Liver (tissue), 9 donors: ENCODE results near the gene ARHGAP10. TPM values are rescaled to one million over a fixed set of nuclear protein-coding genes. Genes with fewer than 3 reads are reported as not detected.
A peak's percentile ranks its signal among the peaks of the same experiment; 100 is the strongest.

Experiments
- DNase-seq: peaks from one replicate; pipeline ENCODE4 v3.0.0-alpha.2; 2017; ENCODE audit warnings: low spot score
- H3K27ac ChIP-seq, 2 donors: one replicate each; pipeline ENCODE4 v1.7.0; 2013; ENCODE audit warnings: inconsistent platforms in 2 of 2, low read length in 2 of 2, control low read depth in 1 of 2, low read depth in 1 of 2, mild to moderate bottlenecking in 1 of 2
- H3K27me3 ChIP-seq, 4 donors: one replicate each; pipeline versions ENCODE4 v1.6.1 to v1.7.0; 2013; ENCODE audit warnings: low read length in 3 of 4, inconsistent platforms in 1 of 4, mild to moderate bottlenecking in 1 of 4, moderate library complexity in 1 of 4; ENCODE audit not compliant: control insufficient read depth in 4 of 4, insufficient read depth in 4 of 4
- H3K36me3 ChIP-seq, 4 donors: one replicate each; pipeline versions ENCODE4 v1.6.1 to v1.7.0; 2013; ENCODE audit warnings: low read length in 3 of 4, mild to moderate bottlenecking in 3 of 4, low read depth in 1 of 4, moderate library complexity in 1 of 4; ENCODE audit not compliant: control insufficient read depth in 4 of 4, insufficient read depth in 3 of 4
- H3K4me1 ChIP-seq, 4 donors: one replicate each; pipeline versions ENCODE4 v1.6.1 to v1.7.0; 2013; ENCODE audit warnings: low read length in 3 of 4, mild to moderate bottlenecking in 3 of 4, moderate library complexity in 1 of 4; ENCODE audit not compliant: control insufficient read depth in 4 of 4, insufficient read depth in 4 of 4
- H3K4me3 ChIP-seq, 3 donors: one replicate each; pipeline versions ENCODE4 v1.6.1 to v1.7.0; 2013; ENCODE audit warnings: low read length in 3 of 3, control low read depth in 1 of 3, low read depth in 1 of 3, mild to moderate bottlenecking in 1 of 3
- H3K9ac ChIP-seq, 2 donors: one replicate each; pipeline ENCODE4 v1.7.0; 2013; ENCODE audit warnings: low read length in 2 of 2, mild to moderate bottlenecking in 2 of 2, moderate library complexity in 2 of 2, control low read depth in 1 of 2, low read depth in 1 of 2
- H3K9me3 ChIP-seq, 4 donors: one replicate each; pipeline versions ENCODE4 v1.6.1 to v1.7.0; 2013; ENCODE audit warnings: low read length in 3 of 4; ENCODE audit not compliant: control insufficient read depth in 4 of 4
- CTCF ChIP-seq: fragments of 150-350 bp; IDR thresholded peaks from 2 replicates; pipeline ENCODE4 v1.5.1; 2017; ENCODE audit warnings: improper control_type of control experiment, low read depth, low read length; ENCODE audit not compliant: missing input control
- EGR1 ChIP-seq, 2 donors: IDR thresholded peaks; 2 replicates each; pipeline ENCODE4 v1.6.1; 2016 to 2018; ENCODE audit warnings: antibody characterized with exemption in 2 of 2, low read depth in 2 of 2
- FOXA1 ChIP-seq: IDR thresholded peaks from 2 replicates; pipeline ENCODE4 v1.6.1; 2016; ENCODE audit warnings: antibody characterized with exemption
- FOXA2 ChIP-seq: IDR thresholded peaks from 2 replicates; pipeline ENCODE4 v1.6.1; 2016; ENCODE audit warnings: antibody characterized with exemption
- GABPA ChIP-seq, 2 donors: IDR thresholded peaks in 1 of 2; conservative IDR thresholded peaks in 1 of 2; 2 replicates each; pipeline ENCODE4 v1.6.1; 2016; ENCODE audit warnings: antibody characterized with exemption in 2 of 2, mild to moderate bottlenecking in 1 of 2, moderate library complexity in 1 of 2
- HNF4A ChIP-seq, 2 donors: conservative IDR thresholded peaks; 2 replicates each; pipeline ENCODE4 v1.6.1; 2016; ENCODE audit warnings: antibody characterized with exemption in 2 of 2, mild to moderate bottlenecking in 2 of 2
- HNF4G ChIP-seq: IDR thresholded peaks from 2 replicates; pipeline ENCODE4 v1.6.1; 2016; ENCODE audit warnings: antibody characterized with exemption
- JUND ChIP-seq, 2 donors: IDR thresholded peaks; 2 replicates each; pipeline ENCODE4 v1.6.1; 2016; ENCODE audit warnings: antibody characterized with exemption in 2 of 2
- MAX ChIP-seq: IDR thresholded peaks from 2 replicates; pipeline ENCODE4 v1.6.1; 2016; ENCODE audit warnings: antibody characterized with exemption
- NR2F2 ChIP-seq: IDR thresholded peaks from 2 replicates; pipeline ENCODE4 v1.6.1; 2016; ENCODE audit warnings: antibody characterized with exemption
- RAD21 ChIP-seq, 2 donors: IDR thresholded peaks; 2 replicates each; pipeline ENCODE4 v1.6.1; 2016; ENCODE audit warnings: antibody characterized with exemption in 2 of 2, mild to moderate bottlenecking in 2 of 2
- REST ChIP-seq: IDR thresholded peaks from 2 replicates; pipeline ENCODE4 v1.6.1; 2016; ENCODE audit warnings: antibody characterized with exemption, mild to moderate bottlenecking
- RXRA ChIP-seq, 2 donors: IDR thresholded peaks; 2 replicates each; pipeline ENCODE4 v1.6.1; 2017 to 2018; ENCODE audit warnings: antibody characterized with exemption in 2 of 2, mild to moderate bottlenecking in 1 of 2
- SP1 ChIP-seq: IDR thresholded peaks from 2 replicates; pipeline ENCODE4 v1.6.1; 2018; ENCODE audit warnings: antibody characterized with exemption, mild to moderate bottlenecking
- TAF1 ChIP-seq: conservative IDR thresholded peaks from 2 replicates; pipeline ENCODE4 v1.6.1; 2016; ENCODE audit warnings: antibody characterized with exemption, mild to moderate bottlenecking
- YY1 ChIP-seq: IDR thresholded peaks from 2 replicates; pipeline ENCODE4 v1.6.1; 2016; ENCODE audit warnings: antibody characterized with exemption, mild to moderate bottlenecking
- WGBS: extraction: QIAGEN DNeasy Blood & Tissue Kit; methylation state at CpG from one replicate; pipeline ENCODE4 v1.1.7; 2013; 5-methylcytosine and 5-hydroxymethylcytosine counted together
- polyA plus RNA-seq, 2 donors: library from polyadenylated mRNA; stranded (reverse) in 1 of 2; unstranded in 1 of 2; fragments of 200-250 nt in 1 of 2; fragments of >200 nt in 1 of 2; fragmentation: Nextera tagmentation in 1 of 2; extraction: Ambion mirVana in 1 of 2; gene quantifications; one replicate each; pipeline versions ENCODE4 v1.2.1 to v1.2.3, GENCODE V29; 2013 to 2015
- total RNA-seq, 2 donors: library from RNA; depleted of rRNA; stranded (reverse); fragments of >200 nt; gene quantifications; one replicate each; pipeline ENCODE4 v1.2.3, GENCODE V29; 2014
- TF ChIP-seq, protein P1 (sequence below): IDR thresholded peaks from 2 replicates; pipeline ENCODE4 v1.6.1; 2016; ENCODE audit warnings: antibody characterized with exemption
- TF ChIP-seq, protein P2 (sequence below): IDR thresholded peaks from 2 replicates; pipeline ENCODE4 v1.6.1; 2016; ENCODE audit warnings: antibody characterized with exemption
- donor health status: healthy.
- donor health status: healthy.
- donor health status: healthy.
- donor health status: healthy.
- donor health status: healthy.

The ARHGAP10 gene
- total and polyA plus RNA-seq, 4 donors, result 1.5 to 13.0 (median 4.3) TPM

DNA sequence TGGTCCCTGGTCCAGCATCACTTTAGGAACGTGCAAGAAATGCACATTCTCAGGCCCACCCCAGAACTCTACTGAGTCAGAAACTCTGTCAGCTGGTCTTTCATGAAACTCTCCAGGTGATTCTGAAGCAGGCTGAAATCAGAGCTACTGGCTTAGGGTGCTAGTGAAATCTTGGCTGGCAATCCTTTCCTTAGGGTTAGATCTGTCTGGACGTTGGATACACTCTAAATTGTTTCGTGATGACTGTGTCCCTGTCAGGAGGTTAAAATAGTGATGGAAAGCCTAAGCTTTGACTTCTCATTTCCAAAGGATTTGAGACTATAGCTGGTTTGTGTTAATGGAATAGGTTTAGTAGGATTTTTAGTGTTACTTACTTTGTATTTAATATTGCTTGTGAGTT is 99.1 kb downstream of the ARHGAP10 start (continued):
- no peak for TF ChIP-seq CTCF
- no peak for TF ChIP-seq JUND (IDR thresholded peaks at IDR 0.05)
- no peak for TF ChIP-seq GABPA (IDR thresholded peaks at IDR 0.05 in 1 of 2, conservative IDR thresholded peaks at IDR 0.05 in 1 of 2)
- no peak for TF ChIP-seq FOXA1
- TF ChIP-seq HNF4A (conservative IDR thresholded peaks at IDR 0.05), result no peak
- TF ChIP-seq MAX, result no peak
- no peak for TF ChIP-seq TAF1
- no peak for TF ChIP-seq FOXA2
- no peak for TF ChIP-seq RAD21 (IDR thresholded peaks at IDR 0.05)

DNA sequence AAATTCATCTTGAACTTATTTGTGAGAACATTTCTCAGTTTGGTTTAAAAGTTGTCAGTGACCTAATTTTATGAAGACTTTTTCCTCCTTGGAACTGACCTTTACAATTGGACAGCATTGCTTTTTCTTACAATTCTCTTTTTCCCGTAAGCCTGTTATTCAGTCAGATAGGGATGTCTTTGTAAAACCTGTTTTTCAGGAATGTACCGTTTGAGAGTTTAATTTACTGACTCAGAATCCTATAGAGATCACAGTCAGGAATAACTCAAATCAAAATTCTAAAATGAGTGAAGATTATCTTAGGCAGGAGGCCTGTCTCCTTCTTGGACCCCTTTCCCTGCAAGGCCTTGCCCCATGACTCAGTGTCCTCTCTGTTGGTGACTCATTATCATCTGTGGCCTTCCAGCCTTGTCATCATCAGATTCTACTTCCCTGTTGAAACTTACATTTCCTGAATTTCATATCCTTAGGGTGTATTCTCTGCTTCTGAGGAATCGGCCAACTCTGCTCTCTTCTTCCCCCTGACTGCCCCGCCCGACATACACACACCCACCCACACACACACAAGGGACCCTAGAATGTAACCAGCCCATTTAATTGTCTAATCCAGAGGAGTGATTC is 99.8 kb downstream of the ARHGAP10 start:
- Histone ChIP-seq H3K9me3 (no peaks in the 10 kb centered on the region), H3K9ac (no peak overlapping the region), H3K27me3 (no peaks in the 10 kb centered on the region), H3K36me3 (no peaks in the 10 kb centered on the region), H3K4me1 (no peaks in the 10 kb centered on the region), H3K27ac (peak overlapping the region; percentile 3 to 65), H3K4me3 (no peak overlapping the region)
- DNase-seq, result no peak
- WGBS, result 67% methylated on average over 5 of the region's 5 CpGs
- TF ChIP-seq SP1, result no peak
- no peak for TF ChIP-seq RAD21 (IDR thresholded peaks at IDR 0.05)
- no peak for TF ChIP-seq FOXA1
- TF ChIP-seq NR2F2, result peak; percentile 24
- TF ChIP-seq EGR1 (IDR thresholded peaks at IDR 0.05; ENCODE audit: low read depth in 2 of 2), result no peak
- no peak for TF ChIP-seq GABPA (IDR thresholded peaks at IDR 0.05 in 1 of 2, conservative IDR thresholded peaks at IDR 0.05 in 1 of 2)
- no peak for TF ChIP-seq TAF1
- peak; percentile 66 to 72 for TF ChIP-seq JUND (IDR thresholded peaks at IDR 0.05)
- TF ChIP-seq HNF4A (conservative IDR thresholded peaks at IDR 0.05), result no peak

GRCh38 chr4:147833254-147833653 is 101.4 kb downstream of the ARHGAP10 start:
- Histone ChIP-seq H3K4me1 (no peaks in the 10 kb centered on the region), H3K27me3 (no peaks in the 10 kb centered on the region), H3K36me3 (no peaks in the 10 kb centered on the region), H3K9me3 (no peaks in the 10 kb centered on the region), H3K9ac (no peak overlapping the region), H3K27ac (no peak overlapping the region), H3K4me3 (no peak overlapping the region)
- WGBS, result 80% methylated on average over 2 of the region's 2 CpGs
- DNase-seq, result no peak
- TF ChIP-seq, protein P1, sequence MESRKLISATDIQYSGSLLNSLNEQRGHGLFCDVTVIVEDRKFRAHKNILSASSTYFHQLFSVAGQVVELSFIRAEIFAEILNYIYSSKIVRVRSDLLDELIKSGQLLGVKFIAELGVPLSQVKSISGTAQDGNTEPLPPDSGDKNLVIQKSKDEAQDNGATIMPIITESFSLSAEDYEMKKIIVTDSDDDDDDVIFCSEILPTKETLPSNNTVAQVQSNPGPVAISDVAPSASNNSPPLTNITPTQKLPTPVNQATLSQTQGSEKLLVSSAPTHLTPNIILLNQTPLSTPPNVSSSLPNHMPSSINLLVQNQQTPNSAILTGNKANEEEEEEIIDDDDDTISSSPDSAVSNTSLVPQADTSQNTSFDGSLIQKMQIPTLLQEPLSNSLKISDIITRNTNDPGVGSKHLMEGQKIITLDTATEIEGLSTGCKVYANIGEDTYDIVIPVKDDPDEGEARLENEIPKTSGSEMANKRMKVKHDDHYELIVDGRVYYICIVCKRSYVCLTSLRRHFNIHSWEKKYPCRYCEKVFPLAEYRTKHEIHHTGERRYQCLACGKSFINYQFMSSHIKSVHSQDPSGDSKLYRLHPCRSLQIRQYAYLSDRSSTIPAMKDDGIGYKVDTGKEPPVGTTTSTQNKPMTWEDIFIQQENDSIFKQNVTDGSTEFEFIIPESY, result no peak
- TF ChIP-seq YY1, result no peak
- no peak for TF ChIP-seq MAX
- TF ChIP-seq RXRA (IDR thresholded peaks at IDR 0.05), result no peak
- TF ChIP-seq NR2F2, result no peak
- no peak for TF ChIP-seq HNF4G
- no peak for TF ChIP-seq TAF1
- no peak for TF ChIP-seq REST
- TF ChIP-seq EGR1 (IDR thresholded peaks at IDR 0.05; ENCODE audit: low read depth in 2 of 2), result no peak
- TF ChIP-seq JUND (IDR thresholded peaks at IDR 0.05), result no peak
- no peak for TF ChIP-seq HNF4A (conservative IDR thresholded peaks at IDR 0.05)
- no peak for TF ChIP-seq CTCF
- TF ChIP-seq, protein P2, sequence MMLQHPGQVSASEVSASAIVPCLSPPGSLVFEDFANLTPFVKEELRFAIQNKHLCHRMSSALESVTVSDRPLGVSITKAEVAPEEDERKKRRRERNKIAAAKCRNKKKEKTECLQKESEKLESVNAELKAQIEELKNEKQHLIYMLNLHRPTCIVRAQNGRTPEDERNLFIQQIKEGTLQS, result no peak
- no peak for TF ChIP-seq RAD21 (IDR thresholded peaks at IDR 0.05)
- TF ChIP-seq SP1, result no peak
- TF ChIP-seq GABPA (IDR thresholded peaks at IDR 0.05 in 1 of 2, conservative IDR thresholded peaks at IDR 0.05 in 1 of 2), result no peak
- no peak for TF ChIP-seq FOXA2
- no peak for TF ChIP-seq FOXA1
